ENCODE results near the gene SKI. TPM values are rescaled to one million over a fixed set of nuclear protein-coding genes. Genes with fewer than 3 reads are reported as not detected.
A peak's percentile ranks its signal among the peaks of the same experiment; 100 is the strongest.

Gene SKI
- total and polyA plus RNA-seq, 9 of the 15 experiments (the other 6 are each of a cell fraction or from before 2014, with no cell fraction given), result 0.10 to 60.5 (median 4.6) TPM

DNA sequence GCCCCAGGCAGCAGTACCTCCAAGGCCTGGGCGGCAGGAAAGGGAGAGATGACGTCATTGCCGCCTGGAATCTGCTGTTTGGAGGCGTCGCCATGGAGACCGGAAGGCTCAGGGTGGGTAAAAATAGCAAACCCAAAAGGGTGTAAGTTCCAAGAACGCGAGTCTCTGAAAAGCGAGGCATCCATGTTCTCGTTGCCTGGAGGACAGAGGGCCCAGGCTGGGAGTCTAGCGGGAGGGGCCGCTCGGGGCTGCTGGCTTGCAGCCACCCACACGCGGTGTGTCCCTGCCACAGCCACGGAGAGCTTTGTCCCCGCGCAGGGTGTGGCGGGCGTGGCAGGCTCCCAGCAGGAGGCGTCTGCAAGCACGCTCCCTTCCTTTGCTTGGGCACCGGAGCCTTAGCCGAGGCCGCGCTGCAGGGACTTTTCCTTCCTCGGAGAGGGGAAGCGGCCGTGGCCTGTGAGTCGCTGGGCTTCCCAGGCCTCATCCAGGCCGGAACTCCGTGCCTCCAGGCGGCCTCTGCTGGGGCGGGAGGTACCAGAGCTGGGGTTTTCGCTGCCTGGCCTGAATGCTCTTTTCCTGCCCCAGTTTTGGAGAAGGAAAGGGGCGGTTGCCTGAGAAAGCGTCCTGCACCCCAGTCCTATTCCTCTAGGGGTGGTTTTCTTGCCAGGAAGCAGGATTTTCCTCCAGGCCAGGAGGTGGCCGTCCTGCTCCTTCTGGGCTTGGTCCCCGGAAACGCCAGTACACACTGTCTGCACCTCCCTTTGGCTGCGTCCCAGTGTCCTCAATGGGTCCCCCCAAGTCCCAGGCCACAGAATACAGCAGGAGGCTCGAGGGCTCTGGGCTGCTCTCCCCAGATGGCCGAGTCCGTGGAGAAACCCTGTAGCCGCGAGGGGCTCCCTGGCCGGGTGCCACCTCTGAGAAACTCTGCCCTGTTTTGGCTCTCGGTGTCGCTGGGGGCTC is 15.3 kb upstream of the SKI start (continued):
- TF ChIP-seq, protein P1, sequence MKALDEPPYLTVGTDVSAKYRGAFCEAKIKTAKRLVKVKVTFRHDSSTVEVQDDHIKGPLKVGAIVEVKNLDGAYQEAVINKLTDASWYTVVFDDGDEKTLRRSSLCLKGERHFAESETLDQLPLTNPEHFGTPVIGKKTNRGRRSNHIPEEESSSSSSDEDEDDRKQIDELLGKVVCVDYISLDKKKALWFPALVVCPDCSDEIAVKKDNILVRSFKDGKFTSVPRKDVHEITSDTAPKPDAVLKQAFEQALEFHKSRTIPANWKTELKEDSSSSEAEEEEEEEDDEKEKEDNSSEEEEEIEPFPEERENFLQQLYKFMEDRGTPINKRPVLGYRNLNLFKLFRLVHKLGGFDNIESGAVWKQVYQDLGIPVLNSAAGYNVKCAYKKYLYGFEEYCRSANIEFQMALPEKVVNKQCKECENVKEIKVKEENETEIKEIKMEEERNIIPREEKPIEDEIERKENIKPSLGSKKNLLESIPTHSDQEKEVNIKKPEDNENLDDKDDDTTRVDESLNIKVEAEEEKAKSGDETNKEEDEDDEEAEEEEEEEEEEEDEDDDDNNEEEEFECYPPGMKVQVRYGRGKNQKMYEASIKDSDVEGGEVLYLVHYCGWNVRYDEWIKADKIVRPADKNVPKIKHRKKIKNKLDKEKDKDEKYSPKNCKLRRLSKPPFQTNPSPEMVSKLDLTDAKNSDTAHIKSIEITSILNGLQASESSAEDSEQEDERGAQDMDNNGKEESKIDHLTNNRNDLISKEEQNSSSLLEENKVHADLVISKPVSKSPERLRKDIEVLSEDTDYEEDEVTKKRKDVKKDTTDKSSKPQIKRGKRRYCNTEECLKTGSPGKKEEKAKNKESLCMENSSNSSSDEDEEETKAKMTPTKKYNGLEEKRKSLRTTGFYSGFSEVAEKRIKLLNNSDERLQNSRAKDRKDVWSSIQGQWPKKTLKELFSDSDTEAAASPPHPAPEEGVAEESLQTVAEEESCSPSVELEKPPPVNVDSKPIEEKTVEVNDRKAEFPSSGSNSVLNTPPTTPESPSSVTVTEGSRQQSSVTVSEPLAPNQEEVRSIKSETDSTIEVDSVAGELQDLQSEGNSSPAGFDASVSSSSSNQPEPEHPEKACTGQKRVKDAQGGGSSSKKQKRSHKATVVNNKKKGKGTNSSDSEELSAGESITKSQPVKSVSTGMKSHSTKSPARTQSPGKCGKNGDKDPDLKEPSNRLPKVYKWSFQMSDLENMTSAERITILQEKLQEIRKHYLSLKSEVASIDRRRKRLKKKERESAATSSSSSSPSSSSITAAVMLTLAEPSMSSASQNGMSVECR (CRISPR knock-in tag; IDR thresholded peaks at IDR 0.05), result peak; percentile 57; the same call in 1 of the 2 replicates
- TF ChIP-seq, protein P2, sequence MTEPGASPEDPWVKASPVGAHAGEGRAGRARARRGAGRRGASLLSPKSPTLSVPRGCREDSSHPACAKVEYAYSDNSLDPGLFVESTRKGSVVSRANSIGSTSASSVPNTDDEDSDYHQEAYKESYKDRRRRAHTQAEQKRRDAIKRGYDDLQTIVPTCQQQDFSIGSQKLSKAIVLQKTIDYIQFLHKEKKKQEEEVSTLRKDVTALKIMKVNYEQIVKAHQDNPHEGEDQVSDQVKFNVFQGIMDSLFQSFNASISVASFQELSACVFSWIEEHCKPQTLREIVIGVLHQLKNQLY (CRISPR knock-in tag; conservative IDR thresholded peaks at IDR 0.05), result no peak
- TF ChIP-seq CEBPG (CRISPR knock-in tag; IDR thresholded peaks at IDR 0.05), result no peak
- TF ChIP-seq CEBPG (tag; conservative IDR thresholded peaks at IDR 0.05 in 1 of 2, IDR thresholded peaks at IDR 0.05 in 1 of 2), result no peak
- TF ChIP-seq, protein P3, sequence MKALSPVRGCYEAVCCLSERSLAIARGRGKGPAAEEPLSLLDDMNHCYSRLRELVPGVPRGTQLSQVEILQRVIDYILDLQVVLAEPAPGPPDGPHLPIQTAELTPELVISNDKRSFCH (CRISPR knock-in tag; IDR thresholded peaks at IDR 0.05), result no peak
- TF ChIP-seq, protein P3 (tag; IDR thresholded peaks at IDR 0.05), result peak; percentile 93
- TF ChIP-seq SIN3A (IDR thresholded peaks at IDR 0.05; ENCODE audit: borderline replicate concordance in 2 of 2, control insufficient read depth in 1 of 2, low read depth in 2 of 2, low read length in 2 of 2), result no peak
- TF ChIP-seq PCBP2 (IDR thresholded peaks at IDR 0.05; ENCODE audit: low read depth, low read length, poor library complexity, severe bottlenecking), result no peak
- TF ChIP-seq RFX7 (CRISPR knock-in tag; IDR thresholded peaks at IDR 0.05), result no peak
- peak; percentile 71 for TF ChIP-seq RBFOX2 (IDR thresholded peaks at IDR 0.05; ENCODE audit: low read depth, low read length)
- TF ChIP-seq ESRRA (IDR thresholded peaks at IDR 0.05; ENCODE audit: borderline replicate concordance, low read depth), result no peak
- TF ChIP-seq HNRNPLL (IDR thresholded peaks at IDR 0.05; ENCODE audit: low read depth, low read length, poor library complexity, severe bottlenecking), result no peak
- no peak for TF ChIP-seq RBM17 (IDR thresholded peaks at IDR 0.05; ENCODE audit: borderline replicate concordance, low read depth, low read length)
- TF ChIP-seq ZFP36 (IDR thresholded peaks at IDR 0.05; ENCODE audit: low read depth, low read length, partially characterized antibody), result peak; percentile 51
- TF ChIP-seq KDM2B (CRISPR knock-in tag; IDR thresholded peaks at IDR 0.05), result peak; percentile 79; the same call in 1 of the 2 replicates
- no peak for TF ChIP-seq POLR2AphosphoS2 (IDR thresholded peaks at IDR 0.05; ENCODE audit: low read length)
- TF ChIP-seq, protein P4, sequence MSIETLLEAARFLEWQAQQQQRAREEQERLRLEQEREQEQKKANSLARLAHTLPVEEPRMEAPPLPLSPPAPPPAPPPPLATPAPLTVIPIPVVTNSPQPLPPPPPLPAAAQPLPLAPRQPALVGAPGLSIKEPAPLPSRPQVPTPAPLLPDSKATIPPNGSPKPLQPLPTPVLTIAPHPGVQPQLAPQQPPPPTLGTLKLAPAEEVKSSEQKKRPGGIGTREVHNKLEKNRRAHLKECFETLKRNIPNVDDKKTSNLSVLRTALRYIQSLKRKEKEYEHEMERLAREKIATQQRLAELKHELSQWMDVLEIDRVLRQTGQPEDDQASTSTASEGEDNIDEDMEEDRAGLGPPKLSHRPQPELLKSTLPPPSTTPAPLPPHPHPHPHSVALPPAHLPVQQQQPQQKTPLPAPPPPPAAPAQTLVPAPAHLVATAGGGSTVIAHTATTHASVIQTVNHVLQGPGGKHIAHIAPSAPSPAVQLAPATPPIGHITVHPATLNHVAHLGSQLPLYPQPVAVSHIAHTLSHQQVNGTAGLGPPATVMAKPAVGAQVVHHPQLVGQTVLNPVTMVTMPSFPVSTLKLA (conservative IDR thresholded peaks at IDR 0.05), result peak in 1 of 2 experiments; percentile 71; a peak in 2 of 4 replicates
- TF ChIP-seq NR2C2 (CRISPR knock-in tag; IDR thresholded peaks at IDR 0.05), result no peak
- no peak for TF ChIP-seq NR2C2 (tag; IDR thresholded peaks at IDR 0.05)

Data from K562 (cell line).